Neural cell (in vitro differentiated cells): ENCODE results near the gene SMIM26.

ENCODE experiments used
- EP300 ChIP-seq: fragments of 450-650 bp; conservative IDR thresholded peaks from 2 replicates; pipeline ENCODE4 v1.6.1; 2014; ENCODE audit warnings: antibody characterized with exemption, mild to moderate bottlenecking, moderate library complexity; ENCODE audit not compliant: poor library complexity, severe bottlenecking
- EZH2 ChIP-seq: fragments of 200-600, 300-800 bp; shearing (Covaris generic), sonication (generic); IDR thresholded peaks from 2 replicates; pipeline ENCODE4 v1.6.1; 2014; ENCODE audit warnings: antibody characterized with exemption, low read length, borderline replicate concordance, mild to moderate bottlenecking; ENCODE audit not compliant: insufficient read depth, poor library complexity, severe bottlenecking
- POLR2AphosphoS5 ChIP-seq: IDR thresholded peaks from 2 replicates; pipeline ENCODE4 v1.6.1; 2012
- RAD21 ChIP-seq: fragments of 450-650 bp; conservative IDR thresholded peaks from 2 replicates; pipeline ENCODE4 v1.6.1; 2014; ENCODE audit warnings: antibody characterized with exemption, mild to moderate bottlenecking, moderate library complexity
- SMC3 ChIP-seq: fragments of 450-650 bp; conservative IDR thresholded peaks from 2 replicates; pipeline ENCODE4 v1.6.1; 2014; ENCODE audit warnings: antibody characterized with exemption, mild to moderate bottlenecking, moderate library complexity; ENCODE audit not compliant: poor library complexity
- TF ChIP-seq, protein P1 (sequence below): fragments of 450-650 bp; IDR thresholded peaks from 2 replicates; pipeline ENCODE4 v1.5.1; 2014; ENCODE audit warnings: antibody characterized with exemption, mild to moderate bottlenecking, moderate library complexity; ENCODE audit not compliant: poor library complexity, severe bottlenecking
- TF ChIP-seq, protein P2 (sequence below): IDR thresholded peaks from 2 replicates; pipeline ENCODE4 v1.6.1; 2012; ENCODE audit warnings: borderline replicate concordance

DNA sequence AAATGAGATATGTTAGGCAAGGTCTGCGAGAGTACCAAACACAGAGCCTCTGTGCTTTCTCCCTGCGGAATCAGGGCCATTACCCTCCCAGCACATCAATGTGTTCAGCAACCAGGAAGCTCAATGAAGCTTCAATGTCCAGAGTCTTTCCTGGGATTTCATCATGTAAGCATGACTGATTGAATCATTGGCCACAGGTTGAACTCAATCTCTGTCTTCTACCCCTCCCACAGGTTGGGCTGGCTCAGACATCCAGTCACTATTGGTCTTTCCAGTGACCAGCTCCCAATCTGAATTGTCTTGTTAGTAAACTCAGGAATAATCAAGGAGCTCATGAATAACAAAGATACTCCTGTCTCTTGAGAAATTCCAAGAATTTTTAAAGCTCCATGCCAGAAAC, 17.9 kb downstream of the SMIM26 start:
- TF ChIP-seq, protein P1, sequence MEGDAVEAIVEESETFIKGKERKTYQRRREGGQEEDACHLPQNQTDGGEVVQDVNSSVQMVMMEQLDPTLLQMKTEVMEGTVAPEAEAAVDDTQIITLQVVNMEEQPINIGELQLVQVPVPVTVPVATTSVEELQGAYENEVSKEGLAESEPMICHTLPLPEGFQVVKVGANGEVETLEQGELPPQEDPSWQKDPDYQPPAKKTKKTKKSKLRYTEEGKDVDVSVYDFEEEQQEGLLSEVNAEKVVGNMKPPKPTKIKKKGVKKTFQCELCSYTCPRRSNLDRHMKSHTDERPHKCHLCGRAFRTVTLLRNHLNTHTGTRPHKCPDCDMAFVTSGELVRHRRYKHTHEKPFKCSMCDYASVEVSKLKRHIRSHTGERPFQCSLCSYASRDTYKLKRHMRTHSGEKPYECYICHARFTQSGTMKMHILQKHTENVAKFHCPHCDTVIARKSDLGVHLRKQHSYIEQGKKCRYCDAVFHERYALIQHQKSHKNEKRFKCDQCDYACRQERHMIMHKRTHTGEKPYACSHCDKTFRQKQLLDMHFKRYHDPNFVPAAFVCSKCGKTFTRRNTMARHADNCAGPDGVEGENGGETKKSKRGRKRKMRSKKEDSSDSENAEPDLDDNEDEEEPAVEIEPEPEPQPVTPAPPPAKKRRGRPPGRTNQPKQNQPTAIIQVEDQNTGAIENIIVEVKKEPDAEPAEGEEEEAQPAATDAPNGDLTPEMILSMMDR: no peak
- no peak for TF ChIP-seq POLR2AphosphoS5
- TF ChIP-seq EZH2: no peak
- TF ChIP-seq, protein P2, sequence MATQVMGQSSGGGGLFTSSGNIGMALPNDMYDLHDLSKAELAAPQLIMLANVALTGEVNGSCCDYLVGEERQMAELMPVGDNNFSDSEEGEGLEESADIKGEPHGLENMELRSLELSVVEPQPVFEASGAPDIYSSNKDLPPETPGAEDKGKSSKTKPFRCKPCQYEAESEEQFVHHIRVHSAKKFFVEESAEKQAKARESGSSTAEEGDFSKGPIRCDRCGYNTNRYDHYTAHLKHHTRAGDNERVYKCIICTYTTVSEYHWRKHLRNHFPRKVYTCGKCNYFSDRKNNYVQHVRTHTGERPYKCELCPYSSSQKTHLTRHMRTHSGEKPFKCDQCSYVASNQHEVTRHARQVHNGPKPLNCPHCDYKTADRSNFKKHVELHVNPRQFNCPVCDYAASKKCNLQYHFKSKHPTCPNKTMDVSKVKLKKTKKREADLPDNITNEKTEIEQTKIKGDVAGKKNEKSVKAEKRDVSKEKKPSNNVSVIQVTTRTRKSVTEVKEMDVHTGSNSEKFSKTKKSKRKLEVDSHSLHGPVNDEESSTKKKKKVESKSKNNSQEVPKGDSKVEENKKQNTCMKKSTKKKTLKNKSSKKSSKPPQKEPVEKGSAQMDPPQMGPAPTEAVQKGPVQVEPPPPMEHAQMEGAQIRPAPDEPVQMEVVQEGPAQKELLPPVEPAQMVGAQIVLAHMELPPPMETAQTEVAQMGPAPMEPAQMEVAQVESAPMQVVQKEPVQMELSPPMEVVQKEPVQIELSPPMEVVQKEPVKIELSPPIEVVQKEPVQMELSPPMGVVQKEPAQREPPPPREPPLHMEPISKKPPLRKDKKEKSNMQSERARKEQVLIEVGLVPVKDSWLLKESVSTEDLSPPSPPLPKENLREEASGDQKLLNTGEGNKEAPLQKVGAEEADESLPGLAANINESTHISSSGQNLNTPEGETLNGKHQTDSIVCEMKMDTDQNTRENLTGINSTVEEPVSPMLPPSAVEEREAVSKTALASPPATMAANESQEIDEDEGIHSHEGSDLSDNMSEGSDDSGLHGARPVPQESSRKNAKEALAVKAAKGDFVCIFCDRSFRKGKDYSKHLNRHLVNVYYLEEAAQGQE: no peak
- no peak for TF ChIP-seq SMC3
- no peak for TF ChIP-seq EP300
- no peak for TF ChIP-seq RAD21
